Calu3 (cell line): ENCODE results near the gene ILDR2. TPM values are rescaled to one million over a fixed set of nuclear protein-coding genes. Genes with fewer than 3 reads are reported as not detected.

Experiments used
- BruUV-seq: library from RNA; stranded (reverse); fragments of 400-500 nt; replicated peaks from 2 replicates; lab custom pipeline; 2021; lab: Mats Ljungman, UMichigan
- CTCF ChIA-PET: fragments of 300-600 bp; sonication (Branson Sonifier 250); formaldehyde crosslinking; loops from one replicate; lab custom pipeline; 2022; ENCODE audit warnings: antibody characterized with exemption; lab: Charles Lee
- DNase-seq: peaks from one replicate; pipeline ENCODE4 v3.0.0; 2022
- H3K27ac Mint-ChIP-seq: one replicate; pipeline ENCODE4 v1.8.0; 2022; ENCODE audit warnings: mixed read lengths; ENCODE audit not compliant: unreplicated experiment
- H3K27me3 Mint-ChIP-seq: one replicate; pipeline ENCODE4 v1.8.0; 2022; ENCODE audit warnings: mixed read lengths; ENCODE audit not compliant: unreplicated experiment
- H3K36me3 Mint-ChIP-seq: one replicate; pipeline ENCODE4 v1.8.0; 2022; ENCODE audit warnings: mild to moderate bottlenecking, moderate library complexity, mixed read lengths; ENCODE audit not compliant: insufficient read depth, unreplicated experiment
- H3K4me1 Mint-ChIP-seq: one replicate; pipeline ENCODE4 v1.8.0; 2022; ENCODE audit warnings: mild to moderate bottlenecking, low read depth, mixed read lengths; ENCODE audit not compliant: unreplicated experiment
- H3K4me3 Mint-ChIP-seq: one replicate; pipeline ENCODE4 v1.8.0; 2022; ENCODE audit warnings: mild to moderate bottlenecking, low read depth, moderate library complexity, mixed read lengths; ENCODE audit not compliant: unreplicated experiment
- H3K9me3 Mint-ChIP-seq: one replicate; pipeline ENCODE4 v1.8.0; 2022; ENCODE audit warnings: low read depth, mixed read lengths; ENCODE audit not compliant: unreplicated experiment
- CTCF ChIP-seq: fragments of 200-600 bp; IDR thresholded peaks from one replicate; pipeline ENCODE4 v1.8.0; 2022; ENCODE audit warnings: antibody characterized with exemption; ENCODE audit not compliant: unreplicated experiment
- intact Hi-C: fragments of 100-400 bp; cut with micrococcal nuclease; formaldehyde crosslinking; loops from one replicate; pipeline ENCODE4 v1.10.0; 2022; ENCODE audit not compliant: unreplicated experiment
- total RNA-seq: library from RNA; stranded (reverse); gene quantifications from 2 replicates; pipeline ENCODE4 v1.2.3, GENCODE V29; 2022

The ILDR2 gene
- total RNA-seq, 1 experiment from 2014 or later, result 1.9 TPM

GRCh38 chr1:166956872-166957271, 18.5 kb downstream of the ILDR2 start:
- Mint-ChIP-seq H3K9me3 (no peaks in the 10 kb centered on the region), H3K4me3 (no peak overlapping the region), H3K4me1 (no peaks in the 10 kb centered on the region), H3K27ac (no peak overlapping the region), H3K36me3 (no peaks in the 10 kb centered on the region), H3K27me3 (peaks cover 72% of the 10 kb centered on the region)
- no TSS peak for BruUV-seq
- CTCF ChIA-PET, result no interaction called here
- DNase-seq, result no peak
- intact Hi-C loops, result no loop called here
- no peak for TF ChIP-seq CTCF

- intact Hi-C loops, result no loop called here
- no peaks in the 10 kb centered on the region for H3K4me1 Mint-ChIP-seq
- no peak overlapping the region for H3K27ac Mint-ChIP-seq
- CTCF ChIA-PET, result interaction anchor here (0.7 kb wide), 1 partner anchor 87 kb away, joined by 9 read pairs; no protein-coding TSS in a partner anchor
- no peaks in the 10 kb centered on the region for H3K9me3 Mint-ChIP-seq
- DNase-seq, result no peak
- no peak for TF ChIP-seq CTCF
- H3K36me3 Mint-ChIP-seq, result no peaks in the 10 kb centered on the region
- H3K4me3 Mint-ChIP-seq, result no peak overlapping the region
- H3K27me3 Mint-ChIP-seq, result peaks cover 72% of the 10 kb centered on the region
- no TSS peak for BruUV-seq
Measured at GRCh38 chr1:166956057-166956850, 19.1 kb downstream of the ILDR2 start.

GRCh38 chr1:166953491-166953890, 21.8 kb downstream of the ILDR2 start:
- CTCF ChIA-PET, result interaction anchor here (0.7 kb wide), 1 partner anchor 646 kb away, joined by 5 read pairs; no protein-coding TSS in a partner anchor
- no TSS peak for BruUV-seq
- intact Hi-C loops, result no loop called here
- DNase-seq, result no peak
- Mint-ChIP-seq H3K27ac (no peak overlapping the region), H3K4me1 (no peaks in the 10 kb centered on the region), H3K4me3 (no peak overlapping the region), H3K36me3 (no peaks in the 10 kb centered on the region), H3K27me3 (peaks cover 74% of the 10 kb centered on the region), H3K9me3 (no peaks in the 10 kb centered on the region)
- no peak for TF ChIP-seq CTCF

GRCh38 chr1:166952002-166952746, 23.2 kb downstream of the ILDR2 start:
- H3K27me3 Mint-ChIP-seq, result peaks cover 79% of the 10 kb centered on the region
- no TSS peak for BruUV-seq
- no peak overlapping the region for H3K27ac Mint-ChIP-seq
- H3K36me3 Mint-ChIP-seq, result no peaks in the 10 kb centered on the region
- intact Hi-C loops, result no loop called here
- H3K9me3 Mint-ChIP-seq, result no peaks in the 10 kb centered on the region
- no peaks in the 10 kb centered on the region for H3K4me1 Mint-ChIP-seq
- H3K4me3 Mint-ChIP-seq, result no peak overlapping the region
- no peak for DNase-seq
- no peak for TF ChIP-seq CTCF
- CTCF ChIA-PET, result interaction anchor here (0.7 to 1.4 kb wide), 2 partner anchors 42 to 180 kb away, joined by 3 to 4 read pairs; no protein-coding TSS in a partner anchor
